Effector memory CD4-positive, alpha-beta T cell (primary cell): ENCODE data around the gene TENM4.

Experiments
- DNase-seq, 3 donors: peaks; one replicate each; pipeline ENCODE4 v3.0.0-alpha.2; 2020
- H3K27ac ChIP-seq: 2 replicates; pipeline ENCODE4 v1.7.0; 2013; ENCODE audit warnings: mild to moderate bottlenecking, low read length, moderate library complexity; ENCODE audit not compliant: insufficient read depth, poor library complexity, severe bottlenecking
- H3K27me3 ChIP-seq: replicated peaks from 2 replicates; pipeline ENCODE4 v1.7.0; 2013; ENCODE audit warnings: mild to moderate bottlenecking, low read length; ENCODE audit not compliant: insufficient read depth, control insufficient read depth, poor library complexity, severe bottlenecking
- H3K36me3 ChIP-seq: 2 replicates; pipeline ENCODE4 v1.7.0; 2013; ENCODE audit warnings: mild to moderate bottlenecking, low read length, moderate library complexity; ENCODE audit not compliant: control insufficient read depth, insufficient read depth
- H3K4me1 ChIP-seq: 2 replicates; pipeline ENCODE4 v1.7.0; 2013; ENCODE audit warnings: low read length, mild to moderate bottlenecking; ENCODE audit not compliant: control insufficient read depth, insufficient read depth, poor library complexity, severe bottlenecking
- H3K4me3 ChIP-seq: 2 replicates; pipeline ENCODE4 v1.7.0; 2013; ENCODE audit warnings: low read length, low read depth, mild to moderate bottlenecking; ENCODE audit not compliant: insufficient read depth, poor library complexity, severe bottlenecking
- H3K9me3 ChIP-seq: 2 replicates; pipeline ENCODE4 v1.7.0; 2013; ENCODE audit warnings: mild to moderate bottlenecking, low read length, moderate library complexity; ENCODE audit not compliant: control insufficient read depth

TENM4 gene

GRCh38 chr11:79382301-79383050, 58.4 kb downstream of the TENM4 start:
- H3K4me3 ChIP-seq = no peak overlapping the region

GRCh38 chr11:79381036-79381435, 59.8 kb downstream of the TENM4 start:
- Histone ChIP-seq H3K27me3 (no peaks in the 10 kb centered on the region), H3K4me1 (no peaks in the 10 kb centered on the region), H3K9me3 (no peaks in the 10 kb centered on the region), H3K36me3 (no peaks in the 10 kb centered on the region), H3K27ac (no peak overlapping the region), H3K4me3 (no peak overlapping the region)
- no peak for DNase-seq

More at GRCh38 chr11:79382301-79383050, 58.4 kb downstream of the TENM4 start:
- no peak for DNase-seq
- no peak overlapping the region for H3K27ac ChIP-seq
- no peaks in the 10 kb centered on the region for H3K9me3 ChIP-seq
- H3K27me3 ChIP-seq = no peaks in the 10 kb centered on the region
- no peaks in the 10 kb centered on the region for H3K36me3 ChIP-seq
- no peaks in the 10 kb centered on the region for H3K4me1 ChIP-seq

- H3K4me1 ChIP-seq = no peaks in the 10 kb centered on the region
- DNase-seq = no peak
- H3K27me3 ChIP-seq = no peaks in the 10 kb centered on the region
- H3K9me3 ChIP-seq = no peaks in the 10 kb centered on the region
- H3K36me3 ChIP-seq = no peaks in the 10 kb centered on the region
- H3K27ac ChIP-seq = no peak overlapping the region
- H3K4me3 ChIP-seq = no peak overlapping the region
Observed at GRCh38 chr11:79377406-79377805, 63.4 kb downstream of the TENM4 start.

GRCh38 chr11:79375818-79376550, 64.8 kb downstream of the TENM4 start:
- no peak for DNase-seq
- H3K27ac ChIP-seq = no peak overlapping the region
- no peaks in the 10 kb centered on the region for H3K27me3 ChIP-seq
- no peaks in the 10 kb centered on the region for H3K4me1 ChIP-seq
- no peaks in the 10 kb centered on the region for H3K9me3 ChIP-seq
- H3K36me3 ChIP-seq = no peaks in the 10 kb centered on the region
- no peak overlapping the region for H3K4me3 ChIP-seq

- Histone ChIP-seq H3K36me3 (no peaks in the 10 kb centered on the region), H3K27ac (no peak overlapping the region), H3K4me3 (no peak overlapping the region), H3K4me1 (no peaks in the 10 kb centered on the region), H3K27me3 (no peaks in the 10 kb centered on the region), H3K9me3 (no peaks in the 10 kb centered on the region)
- no peak for DNase-seq
Observed at GRCh38 chr11:79374727-79375126, 66.1 kb downstream of the TENM4 start.

GRCh38 chr11:79371724-79372123, 69.1 kb downstream of the TENM4 start:
- Histone ChIP-seq H3K36me3 (no peaks in the 10 kb centered on the region), H3K4me3 (no peak overlapping the region), H3K27me3 (no peaks in the 10 kb centered on the region), H3K4me1 (no peaks in the 10 kb centered on the region), H3K9me3 (no peaks in the 10 kb centered on the region), H3K27ac (no peak overlapping the region)
- DNase-seq = no peak

- no peaks in the 10 kb centered on the region for H3K36me3 ChIP-seq
- H3K27ac ChIP-seq = no peak overlapping the region
- H3K4me3 ChIP-seq = no peak overlapping the region
- H3K27me3 ChIP-seq = no peaks in the 10 kb centered on the region
- no peak for DNase-seq
- no peaks in the 10 kb centered on the region for H3K4me1 ChIP-seq
- H3K9me3 ChIP-seq = no peaks in the 10 kb centered on the region
Observed at GRCh38 chr11:79371152-79371551, 69.7 kb downstream of the TENM4 start.

GRCh38 chr11:79369055-79369454, 71.8 kb downstream of the TENM4 start:
- DNase-seq = no peak
- Histone ChIP-seq H3K4me1 (no peaks in the 10 kb centered on the region), H3K27ac (no peak overlapping the region), H3K9me3 (no peaks in the 10 kb centered on the region), H3K4me3 (no peak overlapping the region), H3K27me3 (no peaks in the 10 kb centered on the region), H3K36me3 (no peaks in the 10 kb centered on the region)

GRCh38 chr11:79367844-79368243, 73.0 kb downstream of the TENM4 start:
- no peaks in the 10 kb centered on the region for H3K4me1 ChIP-seq
- H3K27me3 ChIP-seq = no peaks in the 10 kb centered on the region
- no peaks in the 10 kb centered on the region for H3K36me3 ChIP-seq
- no peak overlapping the region for H3K4me3 ChIP-seq
- H3K27ac ChIP-seq = no peak overlapping the region
- no peak for DNase-seq
- no peaks in the 10 kb centered on the region for H3K9me3 ChIP-seq

- Histone ChIP-seq H3K4me3 (no peak overlapping the region), H3K27ac (no peak overlapping the region), H3K27me3 (no peaks in the 10 kb centered on the region), H3K36me3 (no peaks in the 10 kb centered on the region), H3K9me3 (no peaks in the 10 kb centered on the region), H3K4me1 (no peaks in the 10 kb centered on the region)
- DNase-seq = no peak
Observed at GRCh38 chr11:79366218-79366617, 74.6 kb downstream of the TENM4 start.
